DMS153 treated with DMSO at 0.1 percent for 48 hours (cell line): ENCODE results near the gene LEKR1.

Experiments
- DNase-seq: peaks from one replicate; lab custom pipeline; 2025; ENCODE audit not compliant: unreplicated experiment; lab: John Stamatoyannopoulos, UW

Gene LEKR1

DNA sequence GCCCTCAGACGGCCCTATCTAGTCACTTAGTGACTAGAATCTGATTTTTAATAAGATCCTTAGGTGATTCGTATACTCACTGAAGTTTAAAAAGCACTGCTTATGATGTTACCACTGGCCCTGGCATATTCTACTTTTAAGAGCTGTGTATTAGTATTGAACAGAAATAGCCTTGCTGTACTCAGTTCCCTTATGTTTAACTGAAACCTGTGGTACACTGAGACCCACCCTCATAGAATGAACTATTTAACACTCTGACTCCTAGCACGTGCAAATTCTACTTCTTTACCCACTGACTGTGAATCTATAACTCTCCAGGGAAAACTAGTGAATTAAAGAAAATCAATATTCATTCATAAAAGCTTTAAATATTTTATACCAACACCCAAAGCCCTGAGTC is 224.9 kb downstream of the LEKR1 start:
- no peak for DNase-seq

DNA sequence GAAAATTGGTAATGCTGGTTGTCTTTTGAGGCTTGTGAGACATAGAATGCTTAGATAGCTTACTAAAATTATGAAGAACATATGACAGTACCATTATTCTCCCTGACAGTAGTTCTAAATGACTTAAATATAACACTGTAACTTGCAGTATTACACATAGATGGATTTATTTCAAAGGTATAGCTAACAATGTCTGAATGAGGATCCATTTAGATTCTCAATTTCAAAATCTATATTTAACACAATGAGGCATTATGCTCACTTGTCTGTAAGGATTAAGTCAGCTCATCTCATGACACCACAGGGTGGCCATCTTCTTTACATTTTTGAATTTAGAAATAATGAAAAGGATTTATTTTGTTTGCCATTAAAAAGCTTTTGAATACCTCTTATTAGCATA is 225.4 kb downstream of the LEKR1 start:
- no peak for DNase-seq

DNA sequence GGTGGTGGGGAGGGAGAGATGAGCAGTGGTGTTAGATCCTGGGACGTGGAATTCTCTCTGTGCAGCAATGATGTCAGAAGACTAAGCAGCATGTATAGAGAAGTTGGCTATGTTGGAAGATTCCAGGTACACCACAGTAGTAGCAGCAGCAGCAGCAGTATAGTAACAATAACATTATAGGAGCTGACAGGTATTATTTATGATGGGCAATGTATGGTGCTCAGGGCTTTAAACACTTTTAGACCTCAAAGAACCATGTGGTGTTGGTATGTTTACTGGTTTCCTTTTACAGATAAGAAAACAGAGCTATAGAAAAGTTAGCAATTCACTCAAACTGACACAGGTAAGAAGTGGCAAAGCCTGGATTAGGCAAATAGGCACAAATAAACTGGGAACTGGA is 229.9 kb downstream of the LEKR1 start:
- DNase-seq: no peak

DNA sequence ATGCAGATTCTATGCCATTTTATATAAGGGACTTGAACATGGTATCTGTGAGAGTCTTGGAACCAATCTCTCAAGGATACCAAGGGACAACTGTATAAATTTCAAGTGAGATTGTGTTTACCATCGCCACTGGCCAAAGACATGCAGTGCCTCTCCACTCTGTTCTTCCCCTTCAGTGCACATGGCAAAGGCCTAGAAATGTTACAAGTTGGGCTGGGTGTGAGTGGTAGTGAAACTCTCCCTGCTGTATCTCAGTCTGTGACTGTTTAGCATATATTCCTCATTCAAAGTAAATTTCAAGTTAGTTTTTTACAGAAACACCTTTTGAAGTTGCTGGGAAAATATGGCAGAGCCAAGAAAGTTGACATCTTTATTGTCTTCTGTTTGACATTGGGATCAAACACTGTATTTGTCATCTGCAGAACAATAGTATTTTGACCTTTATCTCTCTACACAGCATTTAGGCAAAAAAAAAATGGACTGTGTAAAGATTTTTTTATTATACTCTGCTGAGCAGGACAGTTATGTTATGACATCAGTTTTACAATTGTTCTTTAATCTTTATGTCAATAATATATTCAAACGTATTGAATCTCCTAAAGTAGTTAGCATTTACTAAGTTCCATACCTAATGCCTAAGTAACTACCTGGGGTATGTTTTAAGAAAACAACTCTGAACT is 232.4 kb downstream of the LEKR1 start:
- no peak for DNase-seq

DNA sequence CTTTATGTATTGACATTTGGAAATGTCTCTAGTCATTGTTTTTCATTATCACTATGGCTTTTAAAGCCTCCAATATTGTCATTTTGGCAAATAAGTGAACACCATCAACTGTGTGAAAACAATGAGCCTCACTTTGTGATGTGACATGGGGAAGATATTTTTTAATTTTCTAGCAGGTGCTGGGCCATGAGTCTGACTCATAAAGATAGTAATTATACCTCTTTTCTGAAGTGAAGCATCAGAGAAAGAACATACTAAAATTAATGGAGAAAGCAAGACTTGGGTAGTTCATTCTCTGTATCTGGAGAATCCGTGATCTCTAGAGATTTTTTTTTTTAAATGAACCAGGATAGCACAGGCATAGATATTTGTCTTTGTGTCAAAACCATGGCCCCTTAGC is 233.0 kb downstream of the LEKR1 start:
- no peak for DNase-seq

DNA sequence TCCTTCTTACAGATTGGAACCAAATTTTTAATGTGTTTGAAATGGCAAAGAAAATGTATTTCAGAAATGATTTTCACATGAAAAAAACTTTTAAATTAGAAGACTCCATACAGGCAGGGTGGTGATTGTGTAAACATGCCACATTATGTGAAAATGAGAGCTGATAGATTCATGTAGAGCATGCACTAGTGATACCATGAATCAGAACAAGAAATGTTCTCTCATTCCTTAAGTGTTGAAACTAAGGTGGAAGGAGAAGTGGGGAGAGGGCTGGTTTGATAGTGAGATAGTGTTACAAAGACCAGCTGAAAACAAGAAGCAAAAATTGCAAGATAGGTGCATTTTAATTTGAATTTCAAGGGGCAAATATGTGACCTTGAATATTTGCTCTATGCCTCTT is 233.5 kb downstream of the LEKR1 start:
- DNase-seq: no peak

DNA sequence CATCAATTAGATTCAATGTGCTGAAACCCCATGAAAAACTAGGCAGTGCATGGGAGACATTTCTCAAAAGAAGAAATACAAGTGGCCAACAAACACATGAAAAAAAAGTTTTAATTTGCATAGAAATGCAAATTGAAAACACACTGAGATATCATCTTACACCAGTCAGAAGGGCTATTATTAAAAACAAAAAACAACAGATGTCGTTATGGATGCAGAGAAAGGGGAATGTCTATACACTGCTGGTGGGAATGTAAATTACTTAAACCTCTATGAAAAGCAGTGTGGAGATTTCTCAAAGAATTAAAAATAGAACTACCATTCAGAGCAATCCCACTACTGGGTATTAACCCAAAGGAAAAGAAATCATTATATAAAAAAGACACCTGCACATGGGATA is 235.1 kb downstream of the LEKR1 start:
- no peak for DNase-seq

DNA sequence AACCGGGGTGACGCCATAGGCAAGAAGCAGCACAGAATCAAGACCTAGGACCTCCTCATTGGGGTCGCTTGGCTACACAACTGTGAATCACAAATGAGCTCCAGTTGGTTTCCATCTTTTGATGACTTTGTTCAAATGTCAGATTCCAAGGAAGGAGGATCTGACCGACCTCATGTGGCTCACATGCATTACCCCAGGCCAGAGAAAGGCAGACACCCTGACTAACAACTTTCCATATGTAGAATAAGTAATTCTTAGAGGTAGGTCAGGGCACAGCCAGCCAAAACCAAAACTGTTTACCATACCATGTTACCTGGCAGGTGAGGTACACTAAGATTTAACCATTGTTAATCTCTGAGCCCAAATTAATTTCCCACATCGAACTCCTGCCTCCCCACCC is 237.3 kb downstream of the LEKR1 start:
- DNase-seq: no peak

DNA sequence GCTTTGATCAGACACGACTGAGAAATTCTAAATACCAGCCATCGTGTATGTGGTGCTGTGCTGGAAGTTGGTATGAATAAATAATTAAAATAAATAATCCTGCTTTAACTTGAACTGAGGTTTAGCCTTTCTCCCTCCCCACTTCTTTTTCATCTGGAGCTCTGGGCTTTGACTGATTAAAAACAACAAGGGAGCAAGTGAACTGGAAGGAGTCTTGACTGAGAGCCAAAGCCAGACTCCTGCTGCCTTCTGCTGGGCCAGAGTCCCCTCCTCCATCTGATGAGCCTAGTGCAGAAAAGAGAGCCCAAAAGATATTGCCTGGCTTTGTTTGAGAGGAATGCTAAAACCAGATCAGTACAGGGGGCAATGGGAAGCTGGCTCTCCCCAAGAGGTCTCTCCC is 237.8 kb downstream of the LEKR1 start:
- no peak for DNase-seq

DNA sequence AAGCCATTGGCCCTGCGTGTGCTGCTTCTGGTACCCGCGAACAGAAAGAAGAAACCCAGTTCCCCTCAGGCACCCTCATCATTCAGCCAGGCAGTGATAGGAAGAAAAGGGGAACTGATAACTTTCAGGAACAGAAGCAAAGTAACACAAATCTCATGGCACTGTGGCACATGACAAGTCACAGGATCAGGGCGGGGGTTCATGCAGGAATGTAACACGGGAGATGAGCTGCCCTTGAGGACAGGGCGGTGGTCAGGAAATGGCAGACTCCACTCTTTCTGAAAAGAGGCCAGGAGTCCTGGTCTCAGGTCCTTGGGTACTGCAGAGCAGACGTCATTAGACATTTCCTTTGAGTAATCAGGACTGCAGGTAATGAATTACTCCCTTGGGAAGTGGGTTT is 238.2 kb downstream of the LEKR1 start:
- no peak for DNase-seq

DNA sequence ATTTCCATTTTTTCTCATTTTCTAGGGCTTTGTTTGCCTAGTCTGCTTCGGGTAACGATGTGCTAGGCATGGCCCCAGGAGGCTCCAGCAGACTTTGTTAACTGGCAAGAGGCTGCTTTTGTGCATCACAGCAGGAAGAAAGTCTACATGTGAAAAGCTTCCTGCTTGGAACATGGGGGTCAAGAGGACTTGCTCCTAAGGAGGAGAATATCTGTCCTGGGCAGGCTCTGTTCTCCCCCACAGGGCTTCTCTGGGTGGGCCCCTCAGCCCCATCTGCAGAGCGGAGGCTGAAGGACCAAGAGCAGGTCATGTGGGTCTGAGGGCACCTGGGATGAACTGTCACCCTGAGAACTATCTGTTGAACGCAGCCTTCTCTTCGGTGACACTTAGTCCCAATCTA is 239.0 kb downstream of the LEKR1 start:
- DNase-seq: no peak

DNA sequence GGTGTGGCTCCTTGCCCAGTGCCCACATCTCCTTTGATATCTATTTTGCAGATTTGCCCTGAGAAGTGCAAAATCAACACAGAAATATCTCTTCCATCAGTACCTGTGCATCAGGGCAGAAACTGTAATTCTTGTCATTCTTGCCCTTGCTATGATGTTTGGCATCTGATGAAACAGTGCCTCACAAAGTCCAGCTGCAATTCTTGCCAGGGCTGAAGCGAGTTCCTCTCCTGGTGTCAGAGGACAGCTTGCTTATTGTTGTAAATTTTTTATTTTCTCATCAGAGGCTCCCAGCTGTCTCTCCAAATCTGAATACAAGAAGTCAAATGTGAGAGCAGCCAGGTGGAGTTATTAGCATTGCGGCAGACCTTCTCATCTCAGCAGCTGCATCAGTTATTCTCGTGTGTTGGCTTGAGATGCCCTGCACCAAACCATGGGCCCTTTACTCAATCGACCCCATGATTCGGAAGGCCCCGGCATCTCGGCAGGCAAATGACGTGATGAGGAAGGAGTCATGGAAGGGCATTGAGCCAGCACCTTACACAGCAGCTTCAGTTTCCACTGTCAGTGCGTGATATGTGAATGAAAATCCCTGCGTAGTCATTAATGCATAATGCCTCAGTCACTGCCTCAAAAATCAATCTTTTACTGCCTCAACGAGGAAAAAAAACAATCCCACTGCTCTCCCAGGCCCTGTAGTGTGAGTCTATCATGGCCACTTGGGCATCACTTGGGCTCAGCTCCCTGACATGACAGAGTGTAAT is 240.4 kb downstream of the LEKR1 start:
- DNase-seq: no peak

DNA sequence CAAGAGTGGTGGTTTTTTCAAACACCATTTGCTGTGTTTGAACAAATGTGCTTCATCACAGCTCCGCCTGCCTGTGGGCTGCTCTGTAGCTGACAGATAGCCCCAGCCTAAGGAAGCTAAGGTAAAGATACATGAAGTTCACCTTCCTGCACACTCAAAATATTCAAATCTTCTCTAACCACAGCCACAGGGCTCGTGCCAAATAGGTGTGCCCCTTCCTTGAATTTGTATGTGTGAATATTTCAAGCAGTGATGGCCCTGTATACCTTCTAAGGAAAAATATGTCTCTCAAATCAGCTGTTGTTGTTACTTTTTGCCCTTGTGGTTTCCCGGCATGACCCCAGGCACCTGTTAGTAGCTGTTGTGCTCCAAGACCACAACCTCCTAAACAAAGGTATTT is 241.0 kb downstream of the LEKR1 start:
- DNase-seq: no peak

DNA sequence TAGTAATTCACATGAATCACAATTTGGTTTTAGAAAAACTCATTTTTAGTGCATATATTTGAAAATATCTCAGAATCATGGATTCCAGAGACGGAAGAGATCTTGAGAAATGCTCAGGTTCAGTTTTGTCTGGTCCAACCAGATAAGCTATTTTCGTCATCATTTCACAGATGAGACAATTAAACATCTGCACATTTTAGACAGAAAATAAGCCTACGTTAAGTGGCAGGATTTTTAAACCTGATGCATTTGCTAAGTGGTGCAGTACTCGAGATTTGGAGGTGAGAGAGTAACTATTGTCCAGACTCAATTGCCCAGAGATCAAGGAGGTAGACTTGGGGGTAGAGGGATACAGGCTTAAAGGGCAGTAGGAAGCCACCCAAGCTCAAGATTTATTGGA is 243.3 kb downstream of the LEKR1 start:
- no peak for DNase-seq

DNA sequence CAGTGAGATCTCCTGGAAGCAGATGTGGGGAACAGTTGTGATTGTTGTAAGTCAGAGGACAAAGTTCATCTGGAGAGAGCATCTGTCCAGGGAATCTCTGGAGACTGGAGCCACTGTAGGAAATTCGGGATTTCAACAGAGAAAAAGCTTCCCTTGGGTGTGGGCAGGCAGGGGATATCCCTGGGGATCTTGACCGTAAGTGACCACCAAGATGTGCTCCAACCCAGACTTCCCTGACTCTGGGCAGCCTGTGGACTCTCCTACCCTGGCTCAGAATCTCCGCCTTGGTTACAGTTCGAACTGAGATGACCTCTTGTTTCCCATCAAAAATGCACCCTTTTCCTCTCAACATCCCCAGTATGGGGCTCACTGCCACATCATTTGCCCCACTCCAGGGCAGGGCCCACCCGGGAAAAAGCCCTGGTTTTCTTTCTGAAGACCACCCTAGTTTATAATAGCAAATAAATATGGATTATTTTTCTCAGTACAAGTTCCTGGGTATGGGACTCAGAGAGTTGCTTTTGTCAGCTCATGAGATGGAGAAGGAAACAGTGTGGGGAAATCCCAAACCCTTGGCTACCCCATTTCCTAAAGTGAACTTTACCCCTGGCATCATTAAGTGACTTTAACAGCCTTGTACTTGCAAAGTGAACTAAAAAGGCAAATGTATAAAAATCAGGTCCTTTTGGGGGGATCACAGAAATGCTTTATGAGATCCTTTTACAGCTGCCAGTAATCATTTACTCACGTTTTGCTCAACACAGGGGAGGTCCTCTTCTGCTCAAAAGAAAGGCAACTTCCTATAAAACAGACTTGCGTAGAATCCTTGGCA is 243.9 kb downstream of the LEKR1 start:
- no peak for DNase-seq

DNA sequence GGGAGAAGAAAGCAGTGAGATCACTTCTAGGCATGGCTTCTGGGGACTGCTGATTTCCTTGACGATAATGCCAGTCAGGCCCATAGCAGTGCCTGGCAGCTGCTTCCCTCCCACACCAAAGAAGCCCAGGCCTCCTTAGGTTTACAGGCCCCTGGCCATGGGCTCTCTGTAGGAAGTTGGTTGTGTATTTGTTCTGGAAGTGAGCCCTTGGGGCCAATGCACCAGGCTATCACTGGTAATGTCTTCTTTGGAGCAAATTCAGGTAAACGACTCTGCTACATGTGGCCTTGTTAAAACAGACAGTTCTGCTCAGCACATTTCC is 244.5 kb downstream of the LEKR1 start:
- no peak for DNase-seq

DNA sequence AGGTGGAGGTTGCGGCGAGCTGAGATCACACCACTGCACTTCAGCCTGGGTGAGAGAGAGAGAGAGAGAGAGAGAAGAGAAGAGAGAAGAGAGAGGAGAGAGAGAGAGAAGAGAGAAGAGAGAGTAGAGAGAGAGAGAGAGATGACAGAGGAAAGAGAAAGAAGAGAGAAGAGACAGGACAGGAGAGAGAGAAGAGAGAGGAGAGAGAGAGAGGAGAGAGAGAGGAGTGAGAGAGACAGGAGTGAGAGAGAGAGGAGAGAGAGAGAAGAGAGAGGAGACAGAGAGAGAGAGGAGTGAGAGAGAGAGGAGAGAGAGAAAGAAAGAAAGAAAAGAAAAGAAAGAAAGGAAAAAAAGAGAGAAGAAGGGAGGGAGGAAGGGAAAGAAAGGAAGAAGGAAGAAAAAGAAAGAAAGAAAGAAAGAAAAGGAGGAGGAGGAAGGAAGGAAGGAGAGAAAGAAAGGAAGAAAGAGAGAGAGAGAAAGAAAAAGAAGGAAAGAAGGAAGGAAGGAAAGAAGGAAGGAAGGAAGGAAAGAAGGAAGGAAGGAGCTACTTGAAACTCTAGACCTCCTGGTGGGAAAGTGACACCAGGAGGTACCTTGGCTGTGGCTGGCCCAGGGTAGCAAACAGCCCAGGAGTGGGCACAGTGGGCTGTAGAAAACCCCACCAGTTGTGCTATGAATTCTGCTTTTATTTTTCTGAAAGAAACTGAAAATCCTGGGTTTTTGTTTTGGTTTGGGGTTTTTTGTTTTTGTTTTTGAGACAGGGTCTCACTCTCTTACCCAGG is 245.8 kb downstream of the LEKR1 start:
- DNase-seq: no peak

DNA sequence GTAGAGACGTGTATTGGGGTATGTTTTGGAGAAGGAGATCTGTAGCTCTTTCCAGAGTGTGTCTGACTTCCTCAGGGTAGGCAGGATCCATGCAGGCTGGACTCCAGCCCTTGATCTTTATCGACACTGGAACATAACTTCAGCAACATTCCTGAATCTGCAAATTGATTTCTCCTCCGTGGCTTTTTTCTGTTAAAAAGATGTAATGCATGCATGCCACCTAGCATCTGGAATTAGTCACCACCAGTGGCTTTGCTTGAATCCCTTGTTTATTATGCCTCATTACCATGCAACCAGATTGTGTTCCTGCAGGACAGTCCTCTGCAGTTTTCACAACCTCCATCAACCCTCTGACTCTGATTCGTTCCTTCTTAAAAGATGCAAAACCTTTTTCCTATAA is 247.7 kb downstream of the LEKR1 start:
- DNase-seq: no peak

DNA sequence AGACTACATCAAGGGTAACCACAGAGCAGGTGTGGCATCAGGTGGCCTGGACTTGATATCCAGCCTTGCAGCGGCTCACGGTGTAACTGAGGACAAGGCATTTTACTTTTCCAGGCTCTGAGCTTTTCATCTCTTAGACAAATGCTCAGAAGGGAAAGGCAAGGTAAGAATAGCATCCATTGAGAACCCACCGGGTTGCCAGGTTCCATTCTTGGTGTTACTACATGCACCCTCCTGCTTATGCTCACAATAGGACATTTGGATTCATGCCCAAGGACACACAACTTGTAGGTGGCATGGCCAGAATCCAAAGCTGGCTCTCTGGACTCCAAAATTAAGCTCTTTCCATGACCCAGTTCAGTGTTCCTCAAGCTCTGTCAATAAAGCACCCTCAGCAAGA is 248.3 kb downstream of the LEKR1 start:
- DNase-seq: no peak

DNA sequence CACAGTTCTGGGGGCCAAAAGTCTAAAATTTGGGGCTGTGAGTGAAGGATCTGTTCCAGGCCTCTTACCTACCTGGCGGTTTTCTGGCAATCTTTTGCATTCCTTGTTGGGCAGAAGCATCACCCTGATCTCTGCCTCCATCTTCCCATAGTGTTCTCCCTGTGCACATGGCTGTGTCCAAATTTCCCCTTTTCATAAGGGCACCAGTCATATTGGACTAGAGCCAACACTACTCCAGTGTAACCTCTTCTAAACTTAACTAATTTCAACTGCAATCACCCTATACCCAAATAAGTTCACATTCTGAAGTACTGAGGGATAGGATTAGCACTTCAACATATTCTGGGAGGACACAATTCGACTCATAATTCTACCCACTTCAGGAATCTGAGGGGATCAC is 248.8 kb downstream of the LEKR1 start:
- DNase-seq: no peak

DNA sequence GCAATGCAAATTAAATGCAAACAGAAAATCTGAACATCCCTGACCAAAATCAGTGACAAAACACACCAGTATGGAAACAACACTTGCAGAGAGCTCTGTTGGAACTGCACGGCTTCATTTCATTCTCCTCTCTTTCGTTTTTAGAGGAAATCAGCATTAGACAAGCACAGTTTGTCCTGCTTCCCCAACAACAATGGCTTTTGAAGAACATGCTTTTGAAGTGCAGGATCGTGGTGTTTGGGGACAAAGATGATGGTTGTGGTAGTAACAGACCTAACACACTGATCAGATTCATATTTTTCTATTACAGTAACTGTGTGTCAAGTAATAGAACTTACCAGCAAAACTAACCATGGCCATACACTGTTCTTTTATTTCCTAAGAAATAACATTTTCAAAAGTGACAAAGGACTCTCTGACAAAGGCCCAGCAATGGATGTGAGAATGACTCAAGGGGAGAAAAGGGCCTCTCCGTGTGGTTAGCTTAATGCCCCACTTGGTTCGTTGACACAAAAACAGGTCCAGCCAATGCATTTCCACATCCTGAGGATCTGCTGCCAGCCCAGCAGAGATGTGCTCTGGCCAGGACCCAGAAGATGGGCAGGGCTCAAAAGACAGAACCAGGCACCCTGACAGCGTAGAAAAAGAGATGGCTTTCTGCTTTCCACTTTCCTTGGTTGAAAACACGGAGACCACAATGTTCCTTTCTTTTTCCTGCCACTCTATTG is 249.7 kb downstream of the LEKR1 start:
- no peak for DNase-seq
